Neural progenitor cell (in vitro differentiated cells): ENCODE data around the gene ARID2. TPM values are rescaled to one million over a fixed set of nuclear protein-coding genes. Genes with fewer than 3 reads are reported as not detected.

ENCODE experiments used
- DNase-seq: peaks from one replicate; pipeline ENCODE4 v3.0.0-alpha.2; 2016; ENCODE audit warnings: low spot score
- H2AFZ ChIP-seq: fragments of 200-600 bp; sonication (generic); replicated peaks from 2 replicates; pipeline ENCODE4 v1.6.1; 2016; ENCODE audit warnings: antibody characterized with exemption
- H3F3A ChIP-seq: fragments of 200-600 bp; sonication (generic); 2 replicates; pipeline ENCODE4 v1.6.1; 2016; ENCODE audit warnings: antibody characterized with exemption, low read depth
- H3K27ac ChIP-seq: fragments of 200-600 bp; sonication (generic); 2 replicates; pipeline ENCODE4 v1.5.1; 2016; ENCODE audit warnings: mild to moderate bottlenecking
- H3K27me3 ChIP-seq: fragments of 200-600 bp; sonication (generic); 2 replicates; pipeline ENCODE4 v1.6.1; 2016; ENCODE audit warnings: mild to moderate bottlenecking, moderate library complexity
- H3K36me3 ChIP-seq: fragments of 200-600 bp; sonication (generic); 2 replicates; pipeline ENCODE4 v1.5.1; 2016
- H3K4me1 ChIP-seq: fragments of 200-600 bp; sonication (generic); 2 replicates; pipeline ENCODE4 v1.6.1; 2016; ENCODE audit warnings: mixed run types
- H3K4me2 ChIP-seq: fragments of 200-600 bp; sonication (generic); 2 replicates; pipeline ENCODE4 v1.6.1; 2016
- H3K4me3 ChIP-seq: fragments of 200-600 bp; sonication (generic); 2 replicates; pipeline ENCODE4 v1.5.1; 2016
- H3K79me2 ChIP-seq: fragments of 200-600 bp; sonication (generic); 2 replicates; pipeline ENCODE4 v1.6.1; 2016; ENCODE audit warnings: low read depth
- H3K9ac ChIP-seq: fragments of 200-600 bp; sonication (generic); 2 replicates; pipeline ENCODE4 v1.6.1; 2016
- H3K9me3 ChIP-seq: fragments of 200-600 bp; sonication (generic); 2 replicates; pipeline ENCODE4 v1.5.1; 2016; ENCODE audit warnings: low read depth
- H4K20me1 ChIP-seq: fragments of 200-600 bp; sonication (generic); 2 replicates; pipeline ENCODE4 v1.6.1; 2016; ENCODE audit warnings: low read depth
- H3K27ac Mint-ChIP-seq: 3 replicates; pipeline ENCODE4 v1.8.0; 2021; ENCODE audit warnings: mixed read lengths
- H3K27me3 Mint-ChIP-seq: 2 replicates; pipeline ENCODE4 v1.8.0; 2022; ENCODE audit warnings: low read depth, mild to moderate bottlenecking, inconsistent platforms, moderate library complexity, mixed read lengths; ENCODE audit not compliant: insufficient read depth
- H3K36me3 Mint-ChIP-seq: 3 replicates; pipeline ENCODE4 v1.8.0; 2021; ENCODE audit warnings: mixed read lengths
- H3K4me1 Mint-ChIP-seq: 3 replicates; pipeline ENCODE4 v1.8.0; 2021; ENCODE audit warnings: mixed read lengths
- H3K4me3 Mint-ChIP-seq: 3 replicates; pipeline ENCODE4 v1.8.0; 2021; ENCODE audit warnings: mild to moderate bottlenecking, moderate library complexity, mixed read lengths
- H3K9me3 Mint-ChIP-seq: 3 replicates; pipeline ENCODE4 v1.8.0; 2020; ENCODE audit warnings: mixed read lengths
- CTCF ChIP-seq: fragments of 200-600 bp; sonication (generic); IDR thresholded peaks from 2 replicates; pipeline ENCODE4 v1.5.1; 2017; ENCODE audit warnings: antibody characterized with exemption, mild to moderate bottlenecking
- EZH2 ChIP-seq: fragments of 200-600 bp; sonication (generic); IDR thresholded peaks from 2 replicates; pipeline ENCODE4 v1.6.1; 2017; ENCODE audit warnings: antibody characterized with exemption, mild to moderate bottlenecking, moderate library complexity
- EZH2phosphoT487 ChIP-seq: fragments of 200-600 bp; sonication (generic); IDR thresholded peaks from 2 replicates; pipeline ENCODE4 v1.6.1; 2017; ENCODE audit warnings: antibody characterized with exemption
- total RNA-seq: library from RNA; depleted of rRNA; stranded (reverse); fragments of >200 nt; gene quantifications from 2 replicates; pipeline ENCODE4 v1.2.3, GENCODE V29; 2015; ENCODE audit warnings: low replicate concordance

Gene ARID2
- total RNA-seq, 1 donor from 2014 or later = 86.4 TPM

- no peak overlapping the region for H3K9ac ChIP-seq
- H3K27ac ChIP-seq = no peak overlapping the region
- H3K4me3 ChIP-seq = no peak overlapping the region
- Mint-ChIP-seq H3K36me3 (peaks cover 18% of the 10 kb centered on the region), H3K9me3 (no peaks in the 10 kb centered on the region), H3K4me1 (peaks cover 6% of the 10 kb centered on the region), H3K4me3 (no peak overlapping the region), H3K27ac (no peak overlapping the region), H3K27me3 (peaks cover 4% of the 10 kb centered on the region)
- H3K4me2 ChIP-seq = no peak overlapping the region
- no peaks in the 10 kb centered on the region for H3K9me3 ChIP-seq
- peaks cover 4% of the 10 kb centered on the region for H3K36me3 ChIP-seq
- no peaks in the 10 kb centered on the region for H3K27me3 ChIP-seq
- no peaks in the 10 kb centered on the region for H3K79me2 ChIP-seq
- H4K20me1 ChIP-seq = no peaks in the 10 kb centered on the region
- no peak overlapping the region for H2AFZ ChIP-seq
- no peak for TF ChIP-seq CTCF
- no peak for TF ChIP-seq EZH2
- TF ChIP-seq EZH2phosphoT487 = no peak
- H3F3A ChIP-seq = peaks cover 4% of the 10 kb centered on the region
- no peaks in the 10 kb centered on the region for H3K4me1 ChIP-seq
- no peak for DNase-seq
Measured at GRCh38 chr12:45918818-45919217, 189.3 kb downstream of the ARID2 start.

GRCh38 chr12:45928309-45928708 lies 198.8 kb downstream of the ARID2 start:
- Mint-ChIP-seq H3K9me3 (no peaks in the 10 kb centered on the region), H3K4me3 (no peak overlapping the region), H3K4me1 (no peaks in the 10 kb centered on the region), H3K27me3 (no peaks in the 10 kb centered on the region), H3K27ac (no peak overlapping the region), H3K36me3 (peaks cover 50% of the 10 kb centered on the region)
- no peaks in the 10 kb centered on the region for H3K9me3 ChIP-seq
- no peak overlapping the region for H3K9ac ChIP-seq
- no peak overlapping the region for H3K4me2 ChIP-seq
- H3K36me3 ChIP-seq = peaks cover 35% of the 10 kb centered on the region
- H3K4me1 ChIP-seq = no peaks in the 10 kb centered on the region
- no peaks in the 10 kb centered on the region for H4K20me1 ChIP-seq
- TF ChIP-seq EZH2phosphoT487 = no peak
- TF ChIP-seq CTCF = no peak
- TF ChIP-seq EZH2 = no peak
- H3K4me3 ChIP-seq = no peak overlapping the region
- H3K27me3 ChIP-seq = no peaks in the 10 kb centered on the region
- DNase-seq = no peak
- H2AFZ ChIP-seq = no peak overlapping the region
- no peaks in the 10 kb centered on the region for H3K79me2 ChIP-seq
- no peaks in the 10 kb centered on the region for H3F3A ChIP-seq
- no peak overlapping the region for H3K27ac ChIP-seq

DNA sequence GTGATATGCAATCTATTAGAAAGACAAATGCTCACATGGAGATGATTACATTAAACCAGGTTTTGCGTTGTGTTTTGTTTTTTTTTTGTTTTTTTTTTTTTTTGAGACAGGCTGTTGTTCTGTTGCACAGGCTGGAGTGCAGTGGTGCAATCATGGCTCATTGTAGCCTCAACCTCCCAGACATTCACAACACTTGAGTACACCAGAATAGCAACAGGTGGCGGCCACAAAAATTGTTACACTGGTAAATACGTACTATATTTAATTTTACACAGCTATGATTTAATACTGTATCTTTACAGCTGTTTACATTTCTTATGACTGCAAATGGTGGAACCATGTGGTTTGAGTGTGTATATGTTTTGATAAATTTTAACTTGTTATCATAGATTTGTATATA lies 200.9 kb downstream of the ARID2 start:
- H3K9ac ChIP-seq = no peak overlapping the region
- peaks cover 46% of the 10 kb centered on the region for H3K36me3 ChIP-seq
- Mint-ChIP-seq H3K27ac (no peak overlapping the region), H3K9me3 (no peaks in the 10 kb centered on the region), H3K4me3 (no peak overlapping the region), H3K27me3 (no peaks in the 10 kb centered on the region), H3K36me3 (peaks cover 43% of the 10 kb centered on the region), H3K4me1 (no peaks in the 10 kb centered on the region)
- no peaks in the 10 kb centered on the region for H4K20me1 ChIP-seq
- no peaks in the 10 kb centered on the region for H3K27me3 ChIP-seq
- no peaks in the 10 kb centered on the region for H3K9me3 ChIP-seq
- no peak for TF ChIP-seq EZH2phosphoT487
- TF ChIP-seq EZH2 = no peak
- no peak for TF ChIP-seq CTCF
- H2AFZ ChIP-seq = no peak overlapping the region
- H3K4me2 ChIP-seq = no peak overlapping the region
- no peaks in the 10 kb centered on the region for H3K79me2 ChIP-seq
- no peak overlapping the region for H3K4me3 ChIP-seq
- no peak overlapping the region for H3K27ac ChIP-seq
- no peak for DNase-seq
- no peaks in the 10 kb centered on the region for H3F3A ChIP-seq
- no peaks in the 10 kb centered on the region for H3K4me1 ChIP-seq

DNA sequence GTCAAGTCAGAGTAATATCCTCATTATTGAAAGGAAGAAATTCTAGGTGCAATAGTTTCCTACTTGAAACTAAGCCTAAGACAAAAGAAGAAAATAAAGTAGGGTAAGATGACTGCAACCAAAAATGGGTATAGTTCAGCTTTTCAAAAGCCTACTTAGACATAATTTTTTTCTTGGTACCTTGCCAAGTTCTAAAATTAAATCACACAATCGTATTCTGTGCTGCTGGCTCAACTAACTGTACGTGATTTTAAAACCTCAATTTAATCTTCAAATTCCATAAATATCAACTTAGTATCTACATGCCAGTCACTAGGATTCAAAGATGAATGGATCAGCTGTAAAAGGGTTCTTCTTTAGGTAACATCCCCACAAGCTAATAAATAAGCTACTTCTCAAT lies 204.0 kb downstream of the ARID2 start:
- H3F3A ChIP-seq = no peaks in the 10 kb centered on the region
- no peak overlapping the region for H3K4me3 ChIP-seq
- no peaks in the 10 kb centered on the region for H3K4me1 ChIP-seq
- no peak overlapping the region for H3K27ac ChIP-seq
- no peaks in the 10 kb centered on the region for H3K9me3 ChIP-seq
- H3K27me3 ChIP-seq = no peaks in the 10 kb centered on the region
- H2AFZ ChIP-seq = no peak overlapping the region
- peaks cover 34% of the 10 kb centered on the region for H3K36me3 ChIP-seq
- no peak overlapping the region for H3K4me2 ChIP-seq
- H3K27ac Mint-ChIP-seq = no peak overlapping the region
- TF ChIP-seq CTCF (no peak), EZH2 (no peak), EZH2phosphoT487 (no peak)
- no peaks in the 10 kb centered on the region for H3K27me3 Mint-ChIP-seq
- no peaks in the 10 kb centered on the region for H3K4me1 Mint-ChIP-seq
- no peak for DNase-seq
- H3K9ac ChIP-seq = no peak overlapping the region
- H3K36me3 Mint-ChIP-seq = peaks cover 26% of the 10 kb centered on the region
- no peaks in the 10 kb centered on the region for H3K79me2 ChIP-seq
- H3K9me3 Mint-ChIP-seq = no peaks in the 10 kb centered on the region
- no peaks in the 10 kb centered on the region for H4K20me1 ChIP-seq
- H3K4me3 Mint-ChIP-seq = no peak overlapping the region
